MM.1S (cell line): Measurements from ENCODE around the gene ARPC5.

ENCODE experiments used
- DNase-seq: peaks from one replicate; pipeline ENCODE4 v3.0.0-alpha.2; 2015
- H2AFZ ChIP-seq: fragments of 300-600 bp; sonication (generic); 2 replicates; pipeline ENCODE4 v1.6.0; 2016; ENCODE audit warnings: antibody characterized with exemption, low read length
- H3F3A ChIP-seq: fragments of 300-600 bp; sonication (generic); 2 replicates; pipeline ENCODE4 v1.6.1; 2016; ENCODE audit warnings: mild to moderate bottlenecking, antibody characterized with exemption, low read length, moderate library complexity, mixed read lengths; ENCODE audit not compliant: insufficient read depth
- H3K27ac ChIP-seq: fragments of 300-600 bp; sonication (generic); 2 replicates; pipeline ENCODE4 v1.5.1; 2016; ENCODE audit warnings: mild to moderate bottlenecking, low read length
- H3K27me3 ChIP-seq: fragments of 300-600 bp; sonication (generic); replicated peaks from 2 replicates; pipeline ENCODE4 v1.6.0; 2016; ENCODE audit warnings: low read length; ENCODE audit not compliant: insufficient read depth
- H3K36me3 ChIP-seq: fragments of 300-600 bp; sonication (generic); replicated peaks from 2 replicates; pipeline ENCODE4 v1.6.1; 2016; ENCODE audit warnings: mild to moderate bottlenecking, low read length, mixed read lengths; ENCODE audit not compliant: insufficient read depth
- H3K4me1 ChIP-seq: fragments of 300-600 bp; sonication (generic); 2 replicates; pipeline ENCODE4 v1.6.1; 2016; ENCODE audit warnings: low read length, mixed read lengths
- H3K4me2 ChIP-seq: fragments of 300-600 bp; sonication (generic); 2 replicates; pipeline ENCODE4 v1.6.0; 2016; ENCODE audit warnings: low read depth, low read length
- H3K4me3 ChIP-seq: fragments of 300-600 bp; sonication (generic); 2 replicates; pipeline ENCODE4 v1.5.1; 2016; ENCODE audit warnings: low read length, mixed read lengths
- H3K79me2 ChIP-seq: fragments of 300-600 bp; sonication (generic); 2 replicates; pipeline ENCODE4 v1.6.1; 2016; ENCODE audit warnings: mixed run types, low read length, mixed read lengths
- H3K9ac ChIP-seq: fragments of 300-600 bp; sonication (generic); 2 replicates; pipeline ENCODE4 v1.6.1; 2016; ENCODE audit warnings: low read length, mixed read lengths
- H3K9me2 ChIP-seq: fragments of 300-600 bp; sonication (generic); replicated peaks from 2 replicates; pipeline ENCODE4 v1.6.1; 2016; ENCODE audit warnings: mild to moderate bottlenecking, low read length, mixed read lengths; ENCODE audit not compliant: insufficient read depth
- H3K9me3 ChIP-seq: fragments of 300-600 bp; sonication (generic); replicated peaks from 2 replicates; pipeline ENCODE4 v1.6.1; 2016; ENCODE audit warnings: mild to moderate bottlenecking, low read length, mixed read lengths; ENCODE audit not compliant: insufficient read depth
- H4K20me1 ChIP-seq: fragments of 300-600 bp; sonication (generic); 2 replicates; pipeline ENCODE4 v1.6.1; 2016; ENCODE audit warnings: mild to moderate bottlenecking, low read length, moderate library complexity, mixed read lengths; ENCODE audit not compliant: insufficient read depth
- EZH2 ChIP-seq: fragments of 300-600 bp; sonication (generic); optimal IDR thresholded peaks from 2 replicates; pipeline ENCODE3; 2017; ENCODE audit warnings: low read depth, mild to moderate bottlenecking, antibody characterized with exemption, low read length, mixed read lengths
- EZH2phosphoT487 ChIP-seq: fragments of 300-600 bp; sonication (generic); IDR thresholded peaks from 2 replicates; pipeline ENCODE4 v1.6.1; 2018; ENCODE audit warnings: antibody characterized with exemption, low read length
- TF ChIP-seq, protein P1 (sequence below): fragments of 300-600 bp; sonication (generic); IDR thresholded peaks from 2 replicates; pipeline ENCODE4 v1.5.1; 2016; ENCODE audit warnings: antibody characterized with exemption, low read length, mixed read lengths

ARPC5 gene

DNA sequence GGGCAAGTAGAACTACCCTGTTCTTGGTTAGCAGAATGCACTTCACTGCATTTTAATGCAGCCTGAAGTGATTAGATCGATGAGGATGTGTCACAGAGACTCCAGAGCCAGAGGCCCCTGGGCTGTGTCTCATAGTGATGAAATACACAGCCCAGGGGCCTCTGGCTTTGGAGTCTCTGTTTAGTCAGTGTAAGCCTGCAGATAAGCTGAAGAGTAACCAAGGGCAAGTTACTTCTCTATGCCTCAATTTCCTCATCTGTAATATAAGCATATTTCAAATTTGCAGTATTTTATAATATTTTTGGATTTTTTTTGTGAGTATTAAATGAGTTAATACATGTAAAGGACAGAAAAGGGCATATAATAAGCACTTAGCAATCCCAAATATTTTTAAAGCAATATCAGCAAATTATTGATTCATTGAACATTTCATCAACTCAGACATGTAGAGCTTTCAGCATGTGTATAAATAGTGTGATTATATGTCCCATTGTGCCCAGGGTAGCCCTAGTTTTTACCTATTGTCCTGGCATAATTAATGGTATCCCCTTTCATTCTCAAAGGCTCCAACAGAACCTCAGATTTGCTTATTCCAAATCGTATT lies 41.1 kb upstream of the ARPC5 start:
- no peaks in the 10 kb centered on the region for H3K9me2 ChIP-seq
- no peaks in the 10 kb centered on the region for H3K4me1 ChIP-seq
- no peak overlapping the region for H3K4me3 ChIP-seq
- H3F3A ChIP-seq, result no peaks in the 10 kb centered on the region
- no peak for DNase-seq
- H2AFZ ChIP-seq, result no peak overlapping the region
- no peaks in the 10 kb centered on the region for H3K36me3 ChIP-seq
- no peak overlapping the region for H3K4me2 ChIP-seq
- TF ChIP-seq, protein P1, sequence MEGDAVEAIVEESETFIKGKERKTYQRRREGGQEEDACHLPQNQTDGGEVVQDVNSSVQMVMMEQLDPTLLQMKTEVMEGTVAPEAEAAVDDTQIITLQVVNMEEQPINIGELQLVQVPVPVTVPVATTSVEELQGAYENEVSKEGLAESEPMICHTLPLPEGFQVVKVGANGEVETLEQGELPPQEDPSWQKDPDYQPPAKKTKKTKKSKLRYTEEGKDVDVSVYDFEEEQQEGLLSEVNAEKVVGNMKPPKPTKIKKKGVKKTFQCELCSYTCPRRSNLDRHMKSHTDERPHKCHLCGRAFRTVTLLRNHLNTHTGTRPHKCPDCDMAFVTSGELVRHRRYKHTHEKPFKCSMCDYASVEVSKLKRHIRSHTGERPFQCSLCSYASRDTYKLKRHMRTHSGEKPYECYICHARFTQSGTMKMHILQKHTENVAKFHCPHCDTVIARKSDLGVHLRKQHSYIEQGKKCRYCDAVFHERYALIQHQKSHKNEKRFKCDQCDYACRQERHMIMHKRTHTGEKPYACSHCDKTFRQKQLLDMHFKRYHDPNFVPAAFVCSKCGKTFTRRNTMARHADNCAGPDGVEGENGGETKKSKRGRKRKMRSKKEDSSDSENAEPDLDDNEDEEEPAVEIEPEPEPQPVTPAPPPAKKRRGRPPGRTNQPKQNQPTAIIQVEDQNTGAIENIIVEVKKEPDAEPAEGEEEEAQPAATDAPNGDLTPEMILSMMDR, result no peak
- TF ChIP-seq EZH2 (no peak), EZH2phosphoT487 (no peak)
- H3K9me3 ChIP-seq, result no peaks in the 10 kb centered on the region
- no peak overlapping the region for H3K27ac ChIP-seq
- H3K27me3 ChIP-seq, result no peaks in the 10 kb centered on the region
- H3K9ac ChIP-seq, result no peak overlapping the region
- H3K79me2 ChIP-seq, result no peaks in the 10 kb centered on the region
- H4K20me1 ChIP-seq, result no peaks in the 10 kb centered on the region

DNA sequence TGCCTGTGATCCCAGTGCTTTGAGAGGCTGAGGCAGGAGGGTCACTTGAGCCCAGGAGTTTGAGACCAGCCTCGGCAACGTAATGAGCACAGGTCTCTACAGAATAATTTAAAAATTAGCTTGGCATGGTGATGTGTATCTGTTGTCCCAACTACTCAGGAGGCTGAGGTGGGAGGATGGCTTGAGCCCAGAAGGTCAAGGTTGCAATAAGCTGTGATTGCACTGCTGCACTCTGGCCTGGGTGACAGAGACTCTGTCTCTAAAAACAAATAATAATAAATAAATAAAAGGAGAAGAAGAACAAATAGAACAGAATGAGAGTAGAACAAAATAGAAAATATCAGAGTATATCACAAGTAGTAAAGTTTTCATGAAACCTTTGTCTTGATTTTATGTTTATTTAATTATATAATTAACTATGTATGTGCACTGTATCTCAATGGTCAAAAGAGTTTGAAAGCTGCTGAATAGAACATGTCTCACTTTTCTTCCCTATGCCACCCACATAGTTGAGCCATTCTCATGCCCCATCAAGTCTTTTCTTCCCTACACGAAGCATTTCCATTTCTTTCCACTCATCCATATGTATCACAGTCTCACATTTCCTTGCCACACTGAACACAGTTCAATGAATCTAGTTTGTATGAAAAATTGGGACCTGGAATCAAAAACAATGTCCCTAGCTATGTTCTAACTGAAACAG lies 40.5 kb upstream of the ARPC5 start:
- Histone ChIP-seq H3K4me3 (no peak overlapping the region), H3K79me2 (no peaks in the 10 kb centered on the region), H3K36me3 (no peaks in the 10 kb centered on the region), H3K9ac (no peak overlapping the region), H2AFZ (no peak overlapping the region), H3K27ac (no peak overlapping the region), H3K4me2 (no peak overlapping the region), H3K9me2 (no peaks in the 10 kb centered on the region), H3F3A (no peaks in the 10 kb centered on the region), H3K27me3 (no peaks in the 10 kb centered on the region), H3K4me1 (no peaks in the 10 kb centered on the region), H3K9me3 (no peaks in the 10 kb centered on the region), H4K20me1 (no peaks in the 10 kb centered on the region)
- TF ChIP-seq EZH2phosphoT487 (no peak), EZH2 (no peak)
- TF ChIP-seq, protein P1, result no peak
- DNase-seq, result no peak

DNA sequence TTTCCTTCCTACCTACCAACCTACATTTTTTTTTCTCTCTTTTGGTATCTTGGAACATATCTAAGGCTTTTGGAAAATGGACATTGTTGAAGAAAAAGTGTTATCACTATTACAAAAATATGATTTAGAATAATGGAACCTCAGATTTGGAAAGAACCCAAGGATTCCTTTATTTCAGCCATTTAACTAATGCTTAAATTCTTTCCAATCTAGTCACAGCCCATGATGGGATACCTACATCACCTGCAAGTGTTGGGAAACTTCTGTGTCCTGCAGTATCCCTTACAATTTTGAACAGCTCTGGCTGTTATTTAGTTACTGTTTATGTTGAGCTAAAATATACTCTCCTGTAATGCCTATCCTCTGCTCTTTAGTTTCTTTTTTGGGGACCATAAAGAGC lies 39.8 kb upstream of the ARPC5 start:
- no peak for DNase-seq
- TF ChIP-seq, protein P1, result no peak
- TF ChIP-seq EZH2, result no peak
- no peak for TF ChIP-seq EZH2phosphoT487

More for the DNA sequence above, 39.8 kb upstream of the ARPC5 start:
- Histone ChIP-seq H3K27me3 (no peaks in the 10 kb centered on the region), H4K20me1 (no peaks in the 10 kb centered on the region), H3K4me2 (no peak overlapping the region), H3K36me3 (no peaks in the 10 kb centered on the region), H3K4me1 (no peaks in the 10 kb centered on the region), H3F3A (no peaks in the 10 kb centered on the region), H3K79me2 (no peaks in the 10 kb centered on the region), H2AFZ (no peak overlapping the region), H3K9ac (no peak overlapping the region), H3K27ac (no peak overlapping the region), H3K4me3 (no peak overlapping the region), H3K9me3 (no peaks in the 10 kb centered on the region), H3K9me2 (no peaks in the 10 kb centered on the region)
